Aorta (tissue), 5 donors: ENCODE measurements around the gene GALNT18. TPM values are rescaled to one million over a fixed set of nuclear protein-coding genes. Genes with fewer than 3 reads are reported as not detected.

ENCODE experiments used
- ATAC-seq: fragments of 200-7000 bp; cut with Tn5 transposase; one replicate; pipeline ENCODE4 v1.9.1; 2022; ENCODE audit warnings: moderate library complexity; ENCODE audit not compliant: low FRiP score
- DNase-seq, 2 donors: peaks; one replicate each; pipeline ENCODE4 v3.0.0-alpha.2; 2020
- H3K27ac ChIP-seq, 2 donors: one replicate each; pipeline ENCODE4 v1.5.1; 2013; ENCODE audit warnings: low read length in 2 of 2, mild to moderate bottlenecking in 2 of 2, moderate library complexity in 2 of 2, control low read depth in 1 of 2, inconsistent platforms in 1 of 2, low read depth in 1 of 2
- H3K27me3 ChIP-seq, 2 donors: one replicate each; pipeline ENCODE4 v1.6.1; 2013; ENCODE audit warnings: control low read depth in 1 of 2, low read length in 1 of 2, mild to moderate bottlenecking in 1 of 2, moderate library complexity in 1 of 2; ENCODE audit not compliant: insufficient read depth in 2 of 2, control insufficient read depth in 1 of 2
- H3K36me3 ChIP-seq, 2 donors: one replicate each; pipeline ENCODE4 v1.6.1; 2013; ENCODE audit warnings: control low read depth in 1 of 2, low read length in 1 of 2, mild to moderate bottlenecking in 1 of 2; ENCODE audit not compliant: insufficient read depth in 2 of 2, control insufficient read depth in 1 of 2
- H3K4me1 ChIP-seq, 2 donors: one replicate each; pipeline ENCODE4 v1.6.1; 2013; ENCODE audit warnings: low read length in 2 of 2, control low read depth in 1 of 2, mild to moderate bottlenecking in 1 of 2, moderate library complexity in 1 of 2; ENCODE audit not compliant: insufficient read depth in 2 of 2, control insufficient read depth in 1 of 2
- H3K4me3 ChIP-seq, 2 donors: one replicate each; pipeline ENCODE4 v1.5.1; 2013; ENCODE audit warnings: low read length in 2 of 2, control low read depth in 1 of 2, mild to moderate bottlenecking in 1 of 2
- H3K9me3 ChIP-seq: one replicate; pipeline ENCODE4 v1.6.1; 2013; ENCODE audit warnings: mild to moderate bottlenecking, low read length; ENCODE audit not compliant: control insufficient read depth
- WGBS, 2 donors: extraction: QIAGEN DNeasy Blood & Tissue Kit; methylation state at CpG; one replicate each; pipeline ENCODE4 v1.1.7; 2013; 5-methylcytosine and 5-hydroxymethylcytosine counted together
- intact Hi-C, 2 donors: fragments of 100-400 bp; cut with DNase I; formaldehyde crosslinking; loops; one replicate each; pipeline versions ENCODE4 v1.14.2 to v1.15.0; 2022
- polyA plus RNA-seq, 2 donors: library from polyadenylated mRNA; stranded (reverse); fragments of 200-250 nt; gene quantifications; one replicate each; pipeline ENCODE4 v1.2.3, GENCODE V29; 2013
- total RNA-seq, 2 donors: library from RNA; stranded (reverse); fragmentation: NEBNext Ultra II Directional; extraction: Animal tissue kit (Norgen Biotek cat#: 25700); gene quantifications; one replicate each; pipeline ENCODE4 v1.2.1, GENCODE V29; 2021
- donor health status: healthy with polysubstance abuse.
- donor health status: Bipolar disorder and iron deficiency.
- donor health status: DM: no; HTN: no; CAD: no.
- donor health status: DM: no; HTN: no; CAD: no.
- donor health status: DM: yes; HTN: yes; CAD: no.

The GALNT18 gene
- total and polyA plus RNA-seq, 4 donors = 5.3 to 60.6 (median 21.4) TPM

DNA sequence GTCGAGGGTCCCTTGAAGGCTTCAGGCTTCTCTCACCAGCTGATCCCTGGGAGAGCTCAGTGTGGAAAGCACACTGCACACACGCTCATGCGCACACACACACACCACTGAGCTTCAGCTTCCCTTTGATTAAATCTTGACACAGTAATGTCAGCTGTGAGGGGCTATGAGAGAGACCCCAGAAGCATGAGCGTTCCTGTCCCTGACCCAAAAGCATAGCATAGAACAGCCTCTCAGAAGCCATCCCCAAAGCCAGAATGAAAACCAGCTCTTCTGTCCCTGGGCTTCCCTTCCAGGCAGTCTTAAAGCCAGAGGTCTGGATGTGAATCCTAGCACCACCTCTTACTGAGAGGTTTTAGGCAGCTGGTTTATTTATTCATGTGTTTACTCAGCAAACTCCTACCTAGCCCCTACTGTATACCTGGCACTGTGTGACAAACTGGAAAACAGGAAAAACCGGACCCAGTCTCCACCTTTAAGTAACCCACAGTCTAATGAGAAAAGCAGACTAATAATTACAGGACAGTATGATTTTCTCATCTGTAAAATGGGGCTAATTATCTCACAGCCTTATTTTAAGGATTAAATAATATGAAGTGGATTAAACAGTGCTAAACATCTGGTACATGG lies 15.9 kb downstream of the GALNT18 start:
- intact Hi-C loops = no loop called here
- Histone ChIP-seq H3K4me1 (peaks cover 0 to 10% of the 10 kb centered on the region in 2 donors), H3K4me3 (no peak overlapping the region), H3K27me3 (no peaks in the 10 kb centered on the region), H3K36me3 (no peaks in the 10 kb centered on the region), H3K27ac (peak overlapping the region in 1 of 2 donors; percentile 19), H3K9me3 (no peaks in the 10 kb centered on the region)
- DNase-seq (no peak), ATAC-seq (no peak)
- 78 to 88% methylated on average over 5 of the region's 5 CpGs for WGBS, 2 donors

DNA sequence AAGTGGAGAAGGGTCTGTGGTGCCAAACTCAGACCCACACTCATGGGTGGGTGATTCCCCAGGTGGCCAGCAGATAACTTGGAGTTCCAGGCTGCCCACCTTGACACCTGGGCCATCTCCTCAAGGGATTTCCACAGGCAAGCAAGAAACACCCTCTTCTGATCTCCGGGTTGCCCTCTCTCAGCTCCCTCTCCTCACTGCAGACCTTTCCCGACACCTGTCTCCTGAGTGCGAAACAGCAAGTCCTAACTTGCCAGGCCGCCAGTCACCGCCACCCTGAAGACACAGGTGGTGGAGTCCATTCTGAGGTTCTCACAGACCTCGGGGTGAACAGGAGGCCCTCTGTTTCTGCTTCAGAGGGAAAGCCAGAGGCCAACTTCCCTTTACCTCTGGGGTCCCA lies 16.6 kb downstream of the GALNT18 start:
- ATAC-seq (no peak), DNase-seq (no peak)
- Histone ChIP-seq H3K9me3 (no peaks in the 10 kb centered on the region), H3K4me3 (no peak overlapping the region), H3K4me1 (peaks cover 0 to 10% of the 10 kb centered on the region in 2 donors), H3K27me3 (no peaks in the 10 kb centered on the region), H3K36me3 (no peaks in the 10 kb centered on the region), H3K27ac (peak overlapping the region in 1 of 2 donors; percentile 93)
- intact Hi-C loops = no loop called here
- 84 to 87% methylated on average over 6 of the region's 6 CpGs for WGBS, 2 donors

DNA sequence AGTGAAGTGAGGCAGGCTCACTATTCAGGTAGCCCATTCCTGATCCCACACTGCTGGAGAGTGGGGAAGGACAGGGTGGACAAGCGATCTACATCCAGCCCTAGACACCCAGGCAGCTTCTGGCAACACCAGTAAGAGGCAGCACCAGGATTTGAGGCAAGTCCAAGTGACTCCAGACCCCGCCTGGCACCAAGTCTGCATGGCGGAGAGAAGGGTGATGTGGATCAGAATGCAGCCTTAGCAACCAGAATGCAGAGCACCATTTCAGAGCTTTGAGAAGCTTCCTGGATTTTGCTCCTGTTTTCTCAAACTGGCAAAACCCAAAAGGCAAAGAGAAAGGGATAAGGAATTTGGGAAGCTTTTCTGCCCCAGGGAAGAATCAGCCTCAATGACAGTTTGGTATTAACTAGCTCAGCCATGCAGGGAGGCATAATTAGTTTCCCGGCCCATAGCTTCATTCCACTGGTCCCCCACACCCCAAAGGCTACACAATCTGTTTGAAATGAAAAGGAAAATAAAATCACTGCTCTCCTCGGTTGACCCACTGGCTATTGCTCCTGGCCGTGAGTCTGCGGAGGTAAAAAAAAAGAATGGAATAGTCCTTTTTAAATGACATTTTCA lies 17.3 kb downstream of the GALNT18 start:
- no peaks in the 10 kb centered on the region for H3K9me3 ChIP-seq
- peaks cover 0 to 8% of the 10 kb centered on the region in 2 donors for H3K4me1 ChIP-seq
- ATAC-seq (peak; percentile 15), DNase-seq (peak in 1 of 2 donors; percentile 54)
- peak overlapping the region in 1 of 2 donors; percentile 93 for H3K27ac ChIP-seq
- 22 to 23% methylated on average over 7 of the region's 7 CpGs for WGBS, 2 donors
- no peaks in the 10 kb centered on the region for H3K36me3 ChIP-seq
- H3K4me3 ChIP-seq = peak overlapping the region; percentile 8 to 14
- H3K27me3 ChIP-seq = no peaks in the 10 kb centered on the region
- intact Hi-C loops = no loop called here

DNA sequence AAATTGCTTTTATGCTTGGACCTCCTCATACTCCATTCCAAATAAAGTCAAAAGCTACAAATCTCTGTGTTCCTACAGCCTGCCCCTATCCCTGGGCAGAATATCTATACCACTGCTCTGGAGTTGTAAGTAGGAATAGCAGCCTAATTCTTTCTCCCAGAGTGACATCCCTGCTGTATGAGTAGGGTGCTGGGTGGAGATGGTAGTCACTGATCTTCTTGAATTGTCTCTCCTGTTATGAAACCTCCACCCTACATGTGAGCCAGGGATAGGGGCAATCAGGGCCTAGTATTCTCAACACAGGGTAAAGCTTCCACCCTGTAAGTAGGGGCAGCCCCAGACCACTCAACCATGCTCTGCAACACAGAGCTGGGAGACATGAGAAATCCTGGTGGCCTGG lies 19.8 kb downstream of the GALNT18 start:
- no peaks in the 10 kb centered on the region for H3K4me1 ChIP-seq
- no peak for ATAC-seq
- no peaks in the 10 kb centered on the region for H3K9me3 ChIP-seq
- no peaks in the 10 kb centered on the region for H3K36me3 ChIP-seq
- no peaks in the 10 kb centered on the region for H3K27me3 ChIP-seq
- no peak overlapping the region for H3K27ac ChIP-seq
- DNase-seq = no peak
- intact Hi-C loops = loop anchor here in 1 of 2 donors (2.0 kb wide), 1 partner anchor 59 kb away; no protein-coding TSS in a partner anchor
- no peak overlapping the region for H3K4me3 ChIP-seq

DNA sequence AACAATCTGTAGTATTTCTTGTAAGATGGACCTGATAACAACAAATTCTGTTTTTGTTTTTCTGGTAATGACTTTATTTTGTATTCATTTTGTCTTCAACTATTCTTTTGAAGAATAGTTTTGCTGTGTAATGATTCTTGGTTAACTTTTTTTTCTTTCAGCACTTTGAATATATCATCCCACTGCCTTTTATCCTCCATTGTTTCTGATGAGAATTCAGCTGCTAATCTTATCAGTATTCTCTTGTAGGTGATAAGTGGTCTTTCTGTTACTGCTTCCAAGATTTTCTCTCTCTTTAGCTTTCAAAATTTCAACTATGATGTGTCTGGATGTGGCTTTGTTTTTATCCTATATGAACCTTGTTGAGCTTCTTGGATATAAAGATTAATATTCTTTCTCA lies 21.5 kb downstream of the GALNT18 start:
- intact Hi-C loops = no loop called here
- no peaks in the 10 kb centered on the region for H3K4me1 ChIP-seq
- DNase-seq (no peak), ATAC-seq (no peak)
- no peak overlapping the region for H3K27ac ChIP-seq
- H3K36me3 ChIP-seq = no peaks in the 10 kb centered on the region
- H3K9me3 ChIP-seq = no peaks in the 10 kb centered on the region
- H3K4me3 ChIP-seq = no peak overlapping the region
- H3K27me3 ChIP-seq = no peaks in the 10 kb centered on the region

DNA sequence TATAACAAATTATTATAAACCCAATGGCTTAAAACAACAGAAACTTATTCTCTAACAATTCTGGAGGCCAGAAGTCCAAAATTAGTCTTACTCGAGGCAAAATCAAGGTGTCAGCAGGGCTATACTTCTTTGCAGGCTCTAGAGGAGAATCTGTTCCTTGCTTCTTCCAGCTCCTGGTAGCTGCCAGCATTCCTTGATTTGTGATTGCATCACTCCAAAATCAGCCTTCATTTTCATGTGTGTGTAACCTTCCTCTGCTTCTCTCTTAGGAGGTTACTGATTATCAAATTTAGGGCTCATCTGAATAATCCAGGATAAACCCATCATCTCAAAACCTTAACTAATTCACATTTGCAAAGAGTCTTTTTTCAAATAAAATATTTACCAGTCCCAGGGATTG lies 23.6 kb downstream of the GALNT18 start:
- Histone ChIP-seq H3K4me3 (no peak overlapping the region), H3K27ac (no peak overlapping the region), H3K36me3 (no peaks in the 10 kb centered on the region), H3K9me3 (no peaks in the 10 kb centered on the region), H3K4me1 (no peaks in the 10 kb centered on the region), H3K27me3 (no peaks in the 10 kb centered on the region)
- intact Hi-C loops = no loop called here
- 87 to 93% methylated on average over 1 of the region's 1 CpG for WGBS, 2 donors
- DNase-seq = no peak
- ATAC-seq = no peak

DNA sequence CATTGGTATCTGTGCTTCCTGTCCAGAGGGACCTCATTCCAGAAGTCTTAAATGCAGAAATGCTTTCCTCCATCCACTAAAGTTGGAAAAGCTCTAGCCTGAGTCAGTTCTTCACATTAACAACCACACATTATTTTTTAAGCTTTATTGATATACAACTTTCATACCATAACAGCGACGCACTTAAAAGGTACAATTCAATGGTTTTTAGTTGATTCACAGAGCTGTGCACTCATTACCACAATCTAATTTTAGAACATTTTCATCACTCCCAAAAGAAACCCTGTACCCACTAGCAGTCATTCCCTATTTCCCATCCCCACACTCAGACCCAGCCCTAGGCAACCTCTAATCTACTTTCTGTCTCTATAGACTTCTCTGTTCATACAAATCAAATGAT lies 27.6 kb downstream of the GALNT18 start:
- H3K27ac ChIP-seq = no peak overlapping the region
- WGBS, 2 donors = 84 to 85% methylated on average over 2 of the region's 2 CpGs
- no peak for ATAC-seq

DNA sequence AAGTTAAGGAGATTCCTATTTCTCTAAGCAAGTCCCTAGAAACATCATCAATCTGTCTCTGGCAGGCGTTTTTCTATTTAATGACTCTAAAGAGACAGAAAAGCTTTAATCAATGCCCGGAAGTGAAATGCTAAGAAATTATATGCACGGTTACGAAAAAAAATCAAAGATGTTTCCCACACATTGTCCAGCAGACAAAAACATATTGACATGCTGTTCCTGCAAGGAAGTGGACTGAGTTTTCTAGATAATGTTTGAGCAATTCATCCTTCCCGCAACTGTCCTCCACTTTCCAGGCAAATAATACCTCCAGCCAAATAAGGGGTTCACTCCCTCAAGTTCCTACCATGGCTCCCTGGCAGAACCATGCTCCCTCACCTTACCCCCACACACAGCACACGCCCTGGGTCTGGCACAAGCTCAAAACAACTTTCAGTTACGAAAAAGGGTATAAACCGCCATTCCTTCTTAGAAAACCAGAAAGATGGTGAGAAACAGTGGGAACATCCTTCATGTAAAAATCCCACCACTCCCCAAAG lies 29.6 kb downstream of the GALNT18 start:
- Histone ChIP-seq H3K4me3 (no peak overlapping the region), H3K4me1 (peaks cover 9 to 18% of the 10 kb centered on the region in 2 donors), H3K27ac (no peak overlapping the region), H3K36me3 (no peaks in the 10 kb centered on the region), H3K27me3 (no peaks in the 10 kb centered on the region), H3K9me3 (no peaks in the 10 kb centered on the region)
- ATAC-seq (no peak), DNase-seq (no peak)
- intact Hi-C loops = no loop called here
- WGBS, 2 donors = 68 to 75% methylated on average over 8 of the region's 8 CpGs

More for the DNA sequence above, 27.6 kb downstream of the GALNT18 start:
- no peaks in the 10 kb centered on the region for H3K9me3 ChIP-seq
- intact Hi-C loops = no loop called here
- H3K4me1 ChIP-seq = peaks cover 0 to 7% of the 10 kb centered on the region in 2 donors
- H3K27me3 ChIP-seq = no peaks in the 10 kb centered on the region
- no peak for DNase-seq
- no peaks in the 10 kb centered on the region for H3K36me3 ChIP-seq
- H3K4me3 ChIP-seq = no peak overlapping the region

DNA sequence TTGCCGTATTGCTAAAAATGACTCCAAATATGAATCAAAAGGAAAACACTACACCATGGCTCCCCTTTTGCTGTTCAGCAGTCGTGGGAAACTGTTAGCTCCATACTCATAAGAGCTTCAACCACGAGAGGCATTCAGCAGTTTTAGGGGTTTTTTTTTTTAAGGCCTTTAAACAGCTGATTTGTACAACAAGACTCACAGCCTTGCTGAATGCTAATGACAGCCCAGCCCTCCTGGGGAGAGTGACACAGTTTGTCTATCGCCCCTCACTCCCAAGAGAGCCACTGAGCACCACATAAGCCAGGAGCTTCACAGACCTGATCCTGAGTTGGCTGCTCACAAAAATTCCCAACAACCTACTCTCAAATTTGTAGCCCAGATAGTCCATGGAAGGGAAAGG lies 32.4 kb downstream of the GALNT18 start:
- Histone ChIP-seq H3K27ac (peak overlapping the region; percentile 5 to 46), H3K9me3 (no peaks in the 10 kb centered on the region), H3K27me3 (no peaks in the 10 kb centered on the region), H3K4me3 (no peak overlapping the region), H3K4me1 (peaks cover 9 to 18% of the 10 kb centered on the region in 2 donors), H3K36me3 (no peaks in the 10 kb centered on the region)
- intact Hi-C loops = loop anchor here in 1 of 2 donors (1.0 kb wide), 1 partner anchor 19 kb away; no protein-coding TSS in a partner anchor
- ATAC-seq (no peak), DNase-seq (no peak)
- WGBS, 2 donors = 13 to 14% methylated on average over 4 of the region's 4 CpGs
